ENCODE results near the gene ASIC2.

Gene ASIC2

DNA sequence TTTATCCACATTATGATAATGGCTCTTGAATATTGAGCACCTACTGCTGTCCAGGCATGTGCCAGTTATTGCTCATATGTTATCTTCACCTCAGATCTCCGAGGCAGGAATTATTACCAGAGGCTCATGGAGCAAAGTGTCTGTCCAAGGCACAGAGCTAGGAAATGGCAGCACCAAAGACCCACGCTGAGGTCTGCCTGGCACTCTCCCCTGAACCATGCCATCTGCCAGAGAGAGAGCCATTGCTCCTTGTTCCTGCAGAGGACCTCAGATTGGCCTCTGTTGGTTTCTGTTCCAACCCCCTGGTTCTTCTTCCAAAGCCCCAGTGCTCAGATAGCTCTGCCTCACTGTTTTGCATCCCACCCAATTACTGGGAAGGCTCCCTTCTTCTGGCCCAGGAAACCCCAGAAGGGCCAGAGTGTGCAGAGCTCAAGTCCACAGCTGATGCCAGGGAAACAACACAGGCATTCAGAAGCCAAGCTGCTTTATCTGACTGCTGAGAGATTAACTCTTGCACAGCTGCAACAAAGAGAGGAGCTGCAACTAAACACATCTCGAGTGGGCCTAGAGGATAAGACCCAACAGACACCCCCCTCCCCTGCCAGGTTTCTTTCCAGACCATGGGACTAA, 5.9 kb downstream of the ASIC2 start:
- Histone ChIP-seq H3K27ac (ENCODE audit: low read length) (no peak overlapping the region), H3K4me3 (ENCODE audit: low read depth in 1 of 2, low read length in 2 of 2) (no peak overlapping the region), H3K9me3 (ENCODE audit: control insufficient read depth in 1 of 2, low read length in 2 of 2) (no peaks in the 10 kb centered on the region), H3K27me3 (ENCODE audit: low read depth, low read length) (peaks cover 14% of the 10 kb centered on the region), H3K4me1 (ENCODE audit: control insufficient read depth in 1 of 2, insufficient read depth in 2 of 2, low read length in 2 of 2) (peaks cover 8% of the 10 kb centered on the region in 2 donors), H3K36me3 (ENCODE audit: control insufficient read depth in 1 of 2, insufficient read depth in 2 of 2, low read length in 2 of 2) (no peaks in the 10 kb centered on the region)

GRCh38 chr17:33285413-33285812, 7.7 kb downstream of the ASIC2 start:
- Histone ChIP-seq H3K36me3 (ENCODE audit: control insufficient read depth in 1 of 2, insufficient read depth in 2 of 2, low read length in 2 of 2) (no peaks in the 10 kb centered on the region), H3K9me3 (ENCODE audit: control insufficient read depth in 1 of 2, low read length in 2 of 2) (no peaks in the 10 kb centered on the region), H3K4me3 (ENCODE audit: low read depth in 1 of 2, low read length in 2 of 2) (no peak overlapping the region), H3K27me3 (ENCODE audit: low read depth, low read length) (peaks cover 8% of the 10 kb centered on the region), H3K27ac (ENCODE audit: low read length) (no peak overlapping the region), H3K4me1 (ENCODE audit: control insufficient read depth in 1 of 2, insufficient read depth in 2 of 2, low read length in 2 of 2) (peaks cover 0 to 8% of the 10 kb centered on the region in 2 donors)

GRCh38 chr17:33284022-33284421, 9.1 kb downstream of the ASIC2 start:
- Histone ChIP-seq H3K27me3 (ENCODE audit: low read depth, low read length) (no peaks in the 10 kb centered on the region), H3K4me3 (ENCODE audit: low read depth in 1 of 2, low read length in 2 of 2) (no peak overlapping the region), H3K4me1 (ENCODE audit: control insufficient read depth in 1 of 2, insufficient read depth in 2 of 2, low read length in 2 of 2) (peaks cover 0 to 8% of the 10 kb centered on the region in 2 donors), H3K36me3 (ENCODE audit: control insufficient read depth in 1 of 2, insufficient read depth in 2 of 2, low read length in 2 of 2) (no peaks in the 10 kb centered on the region), H3K9me3 (ENCODE audit: control insufficient read depth in 1 of 2, low read length in 2 of 2) (no peaks in the 10 kb centered on the region), H3K27ac (ENCODE audit: low read length) (peak overlapping the region; percentile 40)

- Histone ChIP-seq H3K27me3 (ENCODE audit: low read depth, low read length) (peaks cover 3% of the 10 kb centered on the region), H3K9me3 (ENCODE audit: control insufficient read depth in 1 of 2, low read length in 2 of 2) (no peaks in the 10 kb centered on the region), H3K4me3 (ENCODE audit: low read depth in 1 of 2, low read length in 2 of 2) (no peak overlapping the region), H3K27ac (ENCODE audit: low read length) (no peak overlapping the region), H3K4me1 (ENCODE audit: control insufficient read depth in 1 of 2, insufficient read depth in 2 of 2, low read length in 2 of 2) (peaks cover 0 to 8% of the 10 kb centered on the region in 2 donors), H3K36me3 (ENCODE audit: control insufficient read depth in 1 of 2, insufficient read depth in 2 of 2, low read length in 2 of 2) (no peaks in the 10 kb centered on the region)
Observed at GRCh38 chr17:33280162-33280943, 12.7 kb downstream of the ASIC2 start.

GRCh38 chr17:33277436-33278100, 15.5 kb downstream of the ASIC2 start:
- H3K4me3 ChIP-seq (ENCODE audit: low read depth in 1 of 2, low read length in 2 of 2), result no peak overlapping the region
- H3K27me3 ChIP-seq (ENCODE audit: low read depth, low read length), result peaks cover 3% of the 10 kb centered on the region
- H3K4me1 ChIP-seq (ENCODE audit: control insufficient read depth in 1 of 2, insufficient read depth in 2 of 2, low read length in 2 of 2), result no peaks in the 10 kb centered on the region
- H3K36me3 ChIP-seq (ENCODE audit: control insufficient read depth in 1 of 2, insufficient read depth in 2 of 2, low read length in 2 of 2), result no peaks in the 10 kb centered on the region
- H3K9me3 ChIP-seq (ENCODE audit: control insufficient read depth in 1 of 2, low read length in 2 of 2), result no peaks in the 10 kb centered on the region
- no peak overlapping the region for H3K27ac ChIP-seq (ENCODE audit: low read length)

DNA sequence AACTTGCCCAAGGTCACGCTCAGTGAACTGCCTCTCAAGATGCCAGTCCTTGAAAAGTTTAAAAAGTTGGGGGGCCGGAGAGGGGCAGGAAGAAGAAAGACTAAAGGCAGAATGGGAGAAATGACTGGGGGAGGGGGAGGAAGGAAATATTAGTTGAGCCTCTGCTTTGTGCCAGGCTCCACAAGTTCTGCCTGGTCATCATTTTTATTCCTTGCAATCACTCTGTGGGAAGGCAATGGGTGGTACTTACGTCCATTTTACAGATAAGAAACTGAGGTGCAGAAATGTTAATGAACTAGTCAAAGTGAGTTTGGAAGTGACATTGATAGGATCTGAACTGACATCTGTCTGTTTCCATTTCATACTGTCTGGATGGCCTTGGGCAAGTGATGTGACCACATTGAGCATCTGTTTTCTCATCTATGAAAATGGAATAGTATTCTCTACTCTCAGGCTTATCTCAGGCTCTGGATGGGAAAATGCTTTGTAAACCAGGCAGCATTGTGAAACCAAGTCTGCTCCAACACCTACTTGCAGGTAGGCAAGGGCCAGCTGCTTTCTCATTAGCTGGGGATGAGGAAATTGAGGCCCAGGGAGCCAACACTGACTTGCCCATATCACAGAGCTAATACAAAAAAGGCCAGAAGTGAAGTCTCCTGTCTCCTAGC, 19.2 kb downstream of the ASIC2 start:
- Histone ChIP-seq H3K36me3 (ENCODE audit: control insufficient read depth in 1 of 2, insufficient read depth in 2 of 2, low read length in 2 of 2) (no peaks in the 10 kb centered on the region), H3K9me3 (ENCODE audit: control insufficient read depth in 1 of 2, low read length in 2 of 2) (no peaks in the 10 kb centered on the region), H3K4me1 (ENCODE audit: control insufficient read depth in 1 of 2, insufficient read depth in 2 of 2, low read length in 2 of 2) (no peaks in the 10 kb centered on the region), H3K4me3 (ENCODE audit: low read depth in 1 of 2, low read length in 2 of 2) (no peak overlapping the region), H3K27ac (ENCODE audit: low read length) (no peak overlapping the region), H3K27me3 (ENCODE audit: low read depth, low read length) (peaks cover 3% of the 10 kb centered on the region)

GRCh38 chr17:33273271-33273670, 19.8 kb downstream of the ASIC2 start:
- Histone ChIP-seq H3K9me3 (ENCODE audit: control insufficient read depth in 1 of 2, low read length in 2 of 2) (no peaks in the 10 kb centered on the region), H3K4me3 (ENCODE audit: low read depth in 1 of 2, low read length in 2 of 2) (no peak overlapping the region), H3K27me3 (ENCODE audit: low read depth, low read length) (peaks cover under 1% of the 10 kb centered on the region), H3K4me1 (ENCODE audit: control insufficient read depth in 1 of 2, insufficient read depth in 2 of 2, low read length in 2 of 2) (no peaks in the 10 kb centered on the region), H3K36me3 (ENCODE audit: control insufficient read depth in 1 of 2, insufficient read depth in 2 of 2, low read length in 2 of 2) (no peaks in the 10 kb centered on the region), H3K27ac (ENCODE audit: low read length) (no peak overlapping the region)

GRCh38 chr17:33272438-33272837, 20.7 kb downstream of the ASIC2 start:
- Histone ChIP-seq H3K27me3 (ENCODE audit: low read depth, low read length) (no peaks in the 10 kb centered on the region), H3K9me3 (ENCODE audit: control insufficient read depth in 1 of 2, low read length in 2 of 2) (no peaks in the 10 kb centered on the region), H3K27ac (ENCODE audit: low read length) (no peak overlapping the region), H3K36me3 (ENCODE audit: control insufficient read depth in 1 of 2, insufficient read depth in 2 of 2, low read length in 2 of 2) (no peaks in the 10 kb centered on the region), H3K4me3 (ENCODE audit: low read depth in 1 of 2, low read length in 2 of 2) (no peak overlapping the region), H3K4me1 (ENCODE audit: control insufficient read depth in 1 of 2, insufficient read depth in 2 of 2, low read length in 2 of 2) (no peaks in the 10 kb centered on the region)

DNA sequence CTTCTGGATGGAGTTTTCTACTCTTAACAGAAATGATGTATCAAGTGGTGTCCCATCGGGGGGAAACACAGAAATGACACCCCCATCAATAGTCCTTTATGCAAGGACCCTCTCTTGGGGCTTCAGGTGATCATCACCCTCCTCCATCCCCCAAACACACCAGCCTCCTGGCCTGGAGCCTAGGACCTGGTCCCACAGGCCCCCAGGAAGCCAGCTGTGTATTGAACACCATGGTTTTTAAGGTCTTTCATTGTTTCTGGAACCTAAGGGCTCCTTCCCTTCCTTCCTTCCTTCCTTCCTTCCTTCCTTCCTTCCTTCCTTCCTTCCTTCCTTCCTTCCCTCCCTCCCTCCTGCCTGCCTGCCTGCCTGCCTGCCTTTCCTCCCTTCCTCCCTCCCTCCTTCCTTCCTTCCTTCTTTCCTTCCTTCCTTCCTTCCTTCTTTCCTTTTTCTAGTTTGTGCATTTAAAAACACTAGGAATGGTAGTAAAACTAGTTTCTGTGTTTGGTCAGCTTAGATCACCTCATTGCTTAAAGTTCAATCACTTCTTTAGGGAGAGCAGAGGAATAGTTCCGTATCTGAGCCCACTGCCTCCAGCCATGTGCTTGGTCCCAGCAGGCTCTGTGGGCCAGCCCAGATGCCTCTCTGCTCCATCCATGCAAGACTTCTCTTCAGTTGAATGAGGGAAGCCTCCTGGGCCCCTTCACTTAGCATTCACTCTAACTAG, 23.6 kb downstream of the ASIC2 start:
- no peaks in the 10 kb centered on the region for H3K36me3 ChIP-seq (ENCODE audit: control insufficient read depth in 1 of 2, insufficient read depth in 2 of 2, low read length in 2 of 2)
- H3K27me3 ChIP-seq (ENCODE audit: low read depth, low read length), result no peaks in the 10 kb centered on the region

GRCh38 chr17:33267851-33268548, 25.1 kb downstream of the ASIC2 start:
- no peak overlapping the region for H3K27ac ChIP-seq (ENCODE audit: low read length)
- H3K9me3 ChIP-seq (ENCODE audit: control insufficient read depth in 1 of 2, low read length in 2 of 2), result no peaks in the 10 kb centered on the region
- H3K4me3 ChIP-seq (ENCODE audit: low read depth in 1 of 2, low read length in 2 of 2), result no peak overlapping the region
- H3K36me3 ChIP-seq (ENCODE audit: control insufficient read depth in 1 of 2, insufficient read depth in 2 of 2, low read length in 2 of 2), result no peaks in the 10 kb centered on the region
- no peaks in the 10 kb centered on the region for H3K4me1 ChIP-seq (ENCODE audit: control insufficient read depth in 1 of 2, insufficient read depth in 2 of 2, low read length in 2 of 2)
- H3K27me3 ChIP-seq (ENCODE audit: low read depth, low read length), result no peaks in the 10 kb centered on the region

More for the DNA sequence above, 23.6 kb downstream of the ASIC2 start:
- H3K9me3 ChIP-seq (ENCODE audit: control insufficient read depth in 1 of 2, low read length in 2 of 2), result no peaks in the 10 kb centered on the region
- H3K27ac ChIP-seq (ENCODE audit: low read length), result no peak overlapping the region
- H3K4me3 ChIP-seq (ENCODE audit: low read depth in 1 of 2, low read length in 2 of 2), result no peak overlapping the region
- no peaks in the 10 kb centered on the region for H3K4me1 ChIP-seq (ENCODE audit: control insufficient read depth in 1 of 2, insufficient read depth in 2 of 2, low read length in 2 of 2)

Measured in muscle layer of duodenum (tissue), 2 donors.